COR-L47 (cell line): ENCODE measurements around the gene CELF2.

Experiments used
- DNase-seq: peaks from one replicate; lab custom pipeline; 2025; lab: John Stamatoyannopoulos, UW

CELF2 gene

GRCh38 chr10:11058965-11059364 is 41.3 kb downstream of the CELF2 start:
- no peak for DNase-seq

DNA sequence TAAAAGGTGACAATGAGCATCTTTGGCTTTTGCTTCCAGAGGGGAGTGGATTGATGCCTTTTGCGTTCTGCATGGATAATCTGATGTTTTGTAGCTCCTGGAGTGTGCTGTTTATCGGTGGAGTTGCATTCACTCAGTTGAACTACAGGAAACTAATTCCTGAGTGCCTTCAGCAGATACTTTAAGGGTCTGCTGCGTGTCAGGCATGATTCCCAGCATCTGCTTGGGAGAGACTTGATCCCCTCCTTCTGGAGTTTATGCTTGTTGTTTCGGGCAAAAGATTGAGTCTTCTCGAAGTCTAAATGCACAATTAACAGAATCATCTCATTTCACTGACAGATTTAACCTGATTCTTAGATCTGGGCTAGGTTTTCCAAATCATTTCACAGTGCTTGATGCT is 46.2 kb downstream of the CELF2 start:
- no peak for DNase-seq

GRCh38 chr10:11064832-11065231 is 47.2 kb downstream of the CELF2 start:
- DNase-seq: no peak

GRCh38 chr10:11065567-11065966 is 47.9 kb downstream of the CELF2 start:
- DNase-seq: no peak

DNA sequence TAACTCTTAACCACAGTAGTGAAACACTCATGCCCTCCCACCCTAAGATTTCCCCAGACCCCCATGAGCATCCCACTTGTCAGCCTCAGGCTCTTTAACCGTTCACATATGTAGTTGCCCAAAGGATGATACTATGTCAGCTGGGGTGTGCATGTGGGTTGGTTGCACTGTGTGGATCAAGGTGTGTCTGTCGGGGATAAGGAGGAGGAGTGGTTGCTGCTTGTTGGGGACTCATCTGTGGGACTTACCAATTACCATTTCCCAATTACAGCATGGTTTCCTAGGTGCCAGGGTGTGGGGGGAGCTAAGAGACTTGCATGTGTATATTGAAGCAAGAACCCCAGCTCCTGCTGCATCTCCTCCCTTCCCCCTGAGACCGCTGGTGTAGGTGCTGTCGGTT is 48.8 kb downstream of the CELF2 start:
- no peak for DNase-seq

- DNase-seq: no peak
Observed at GRCh38 chr10:11068861-11069633, 51.4 kb downstream of the CELF2 start.

- no peak for DNase-seq
Observed at GRCh38 chr10:11073410-11073809, 55.7 kb downstream of the CELF2 start.

DNA sequence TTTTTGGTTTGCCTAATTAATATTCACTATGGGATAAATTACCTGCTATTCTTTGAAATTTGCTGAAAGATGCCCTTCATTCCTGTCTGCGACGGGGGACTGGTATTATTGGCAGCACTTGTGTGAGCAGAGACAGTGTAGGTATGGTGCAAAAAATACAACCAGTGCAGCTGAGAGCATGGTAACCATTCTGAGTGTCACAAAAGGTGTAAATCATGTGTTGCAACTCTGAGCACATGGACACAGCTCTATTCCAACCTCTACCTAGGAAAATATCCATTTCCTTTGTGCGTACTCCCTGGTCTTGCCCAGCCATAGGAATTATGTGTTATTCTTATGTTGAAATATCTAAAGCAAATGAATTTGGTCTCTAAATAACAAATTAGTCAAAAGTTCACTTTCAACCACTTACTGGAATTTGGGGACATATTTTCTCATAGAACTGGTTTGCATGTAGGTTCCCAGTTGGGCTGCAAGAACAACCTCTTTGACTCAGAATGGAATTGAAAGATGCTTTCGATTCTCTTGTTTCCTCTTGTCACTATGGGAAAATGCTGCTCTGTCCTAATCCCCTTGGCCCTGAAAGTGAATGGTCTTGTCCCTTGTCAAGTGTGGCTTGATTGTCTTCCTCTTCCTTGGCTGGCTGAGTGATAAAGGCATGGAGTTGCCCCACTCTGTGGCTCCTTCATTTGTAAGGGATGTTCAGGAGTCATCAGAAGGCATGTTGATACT is 57.0 kb downstream of the CELF2 start:
- DNase-seq: no peak

- DNase-seq: no peak
Observed at GRCh38 chr10:11076221-11076620, 58.5 kb downstream of the CELF2 start.

DNA sequence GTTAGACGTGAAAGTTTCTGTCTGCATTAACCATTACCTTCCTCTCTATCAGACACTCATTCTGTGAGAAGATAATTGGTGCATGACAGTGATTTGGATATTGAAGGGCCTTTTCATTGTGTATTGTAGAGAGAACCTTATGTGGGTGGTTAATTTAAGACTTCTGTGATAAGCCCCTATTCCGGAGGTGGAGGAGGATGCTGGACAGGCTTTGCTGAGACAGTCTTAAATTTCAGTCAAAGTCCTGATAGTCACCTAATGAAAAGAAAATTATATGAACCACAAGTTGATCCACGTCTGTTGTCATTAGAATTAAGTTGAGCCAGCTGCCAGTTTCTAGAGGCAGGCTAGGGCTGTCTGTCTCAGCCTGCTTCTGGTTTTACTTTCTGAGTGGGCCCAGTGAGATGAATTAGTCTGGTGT is 62.9 kb downstream of the CELF2 start:
- DNase-seq: no peak

GRCh38 chr10:11081408-11081807 is 63.7 kb downstream of the CELF2 start:
- no peak for DNase-seq

DNA sequence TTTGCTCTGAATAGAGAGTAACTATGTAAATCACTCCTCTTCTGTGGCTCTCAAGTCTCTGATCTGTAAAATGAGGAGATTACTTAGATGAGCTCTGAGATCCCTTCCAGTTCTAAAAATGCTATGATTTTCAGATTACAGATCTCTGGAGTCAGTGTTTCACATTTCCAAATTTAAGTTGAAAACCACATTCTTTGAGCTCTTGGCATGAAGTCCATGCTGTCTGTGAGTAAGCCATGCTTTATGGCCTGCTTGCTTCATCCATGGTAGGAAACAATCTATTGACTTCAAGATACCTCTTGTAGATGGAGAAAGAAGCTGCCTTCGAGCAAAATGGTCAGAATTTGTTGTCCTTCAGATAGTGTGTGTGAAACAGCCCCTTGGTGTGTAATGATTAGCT is 64.9 kb downstream of the CELF2 start:
- no peak for DNase-seq

GRCh38 chr10:11083051-11083450 is 65.4 kb downstream of the CELF2 start:
- no peak for DNase-seq

DNA sequence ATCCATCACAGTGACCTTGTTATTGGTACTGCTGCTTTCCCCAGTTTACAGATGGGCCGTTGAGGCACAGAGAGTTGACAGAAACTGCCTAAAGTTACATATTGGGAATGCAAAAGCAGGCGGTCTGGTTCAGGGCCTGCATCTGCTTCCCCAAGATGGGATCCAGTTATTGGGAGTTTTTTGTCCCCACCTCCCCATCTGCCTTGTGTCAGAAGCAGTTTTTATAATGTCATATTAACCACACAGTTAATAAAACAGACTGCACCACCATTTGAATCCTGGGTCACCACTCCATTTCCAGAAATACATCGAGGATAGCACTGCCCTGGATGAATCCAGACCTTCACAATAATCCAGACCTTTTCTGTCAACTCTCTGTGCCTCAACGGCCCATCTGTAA is 67.9 kb downstream of the CELF2 start:
- DNase-seq: no peak

DNA sequence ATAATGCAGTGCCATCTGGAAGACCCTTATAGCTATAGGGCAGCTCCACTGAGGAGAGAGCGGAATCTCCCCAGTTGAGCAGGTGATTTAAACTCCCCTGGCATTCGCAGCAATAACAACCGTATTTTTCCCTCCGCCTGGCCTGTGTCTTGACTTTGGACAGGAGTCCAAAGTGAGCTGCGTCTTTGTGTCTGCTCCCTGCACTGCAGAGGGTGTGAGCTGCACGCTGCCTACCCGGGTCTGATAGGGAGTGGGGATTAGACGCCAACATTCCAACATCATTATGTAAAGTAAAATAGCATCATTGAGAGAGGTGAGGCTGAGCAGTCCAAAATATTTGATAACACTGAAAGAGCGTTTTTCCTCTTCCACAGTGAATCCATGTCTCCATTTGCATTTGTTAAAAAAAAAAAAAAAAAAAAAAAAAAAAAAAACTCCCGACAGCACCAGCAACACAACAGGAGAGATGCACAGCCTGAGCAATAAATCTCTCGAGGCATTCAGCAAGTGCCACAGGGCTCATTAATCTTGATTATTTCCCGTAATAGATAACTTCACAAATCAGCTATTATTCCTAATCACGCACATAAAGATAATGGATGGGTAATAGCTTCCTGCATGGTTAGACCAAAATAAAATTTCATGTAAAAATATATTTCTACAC is 68.6 kb downstream of the CELF2 start:
- DNase-seq: no peak

DNA sequence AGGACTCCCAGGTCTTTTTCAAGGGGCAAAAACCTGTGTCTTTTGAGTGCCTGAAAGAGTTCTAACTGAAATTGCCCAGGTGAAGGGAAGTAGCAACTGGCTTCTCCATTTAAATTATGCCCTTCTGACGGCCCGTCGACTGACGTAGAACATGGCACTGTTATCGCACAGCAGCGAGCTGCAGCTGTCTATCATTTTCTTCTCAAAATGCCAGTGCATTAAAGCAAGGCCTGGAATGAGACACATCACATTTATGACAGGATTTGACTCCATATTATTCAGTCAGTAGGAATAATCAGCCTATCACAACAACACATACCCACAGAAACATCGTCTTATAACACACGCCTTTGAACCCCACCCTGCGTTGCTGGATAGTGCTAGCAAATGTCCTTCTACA is 69.7 kb downstream of the CELF2 start:
- no peak for DNase-seq

GRCh38 chr10:11088709-11089108 is 71.0 kb downstream of the CELF2 start:
- no peak for DNase-seq

GRCh38 chr10:11089272-11089671 is 71.6 kb downstream of the CELF2 start:
- no peak for DNase-seq

DNA sequence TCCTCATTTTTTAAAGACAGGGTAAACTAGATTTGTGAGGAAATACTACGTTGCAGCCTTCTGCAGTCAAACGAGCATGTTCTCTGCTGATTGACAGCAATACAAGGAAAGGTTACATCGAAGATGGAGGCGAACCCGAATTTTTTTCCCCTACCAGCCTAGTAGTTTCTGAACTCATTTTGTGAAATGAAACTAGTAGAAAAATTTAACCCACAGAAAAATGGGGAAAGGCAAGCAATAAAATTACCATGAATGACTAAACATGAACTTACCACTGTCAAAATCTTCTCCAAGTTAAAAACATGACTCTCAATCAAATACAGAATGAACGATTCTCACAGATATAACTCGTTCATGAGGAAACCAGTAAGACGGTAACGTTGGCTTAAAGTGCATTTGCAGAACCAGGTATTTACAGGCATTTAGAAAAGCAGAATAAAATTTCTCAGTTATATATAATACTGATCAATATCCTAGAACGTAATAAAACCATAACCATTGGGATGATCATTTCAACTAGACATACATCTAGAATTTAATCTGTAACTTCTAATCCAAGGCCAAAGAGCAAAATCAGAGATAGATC is 73.9 kb downstream of the CELF2 start:
- no peak for DNase-seq

- no peak for DNase-seq
Observed at GRCh38 chr10:11093771-11094736, 76.4 kb downstream of the CELF2 start.

GRCh38 chr10:11095374-11095801 is 77.7 kb downstream of the CELF2 start:
- DNase-seq: no peak
